Inflammatory macrophage treated with lipopolysaccharide for 4 hours (primary cell): ENCODE measurements around the gene SDE2.
A peak's percentile ranks its signal among the peaks of the same experiment; 100 is the strongest.
"Not testable (repeated sequence)": the region's sequence is repeated elsewhere in the genome, so short reads cannot be mapped to it uniquely, and the experiment has no call there.

Experiments
- DNase-seq: peaks from one replicate; pipeline ENCODE4 v3.0.0-alpha.2; 2020

The SDE2 gene

DNA sequence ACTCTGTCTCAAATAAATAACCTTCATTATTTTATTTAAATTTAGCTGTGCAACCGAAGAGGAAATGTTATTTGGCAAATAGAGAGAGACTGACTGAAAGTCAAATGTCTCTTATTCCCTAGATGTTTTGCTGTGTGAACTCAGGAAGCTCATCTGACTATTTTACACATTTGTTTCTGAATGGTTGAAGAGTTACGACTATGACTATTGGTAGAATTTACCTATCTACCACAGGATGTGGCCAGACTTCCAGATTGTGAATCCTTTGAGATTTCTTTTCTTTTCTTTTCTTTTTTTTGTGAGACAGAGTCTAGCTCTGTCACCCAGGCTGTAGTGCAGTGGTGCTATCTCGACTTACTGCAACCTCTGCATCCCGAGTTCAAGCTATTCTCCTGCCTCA, 5.3 kb upstream of the SDE2 start:
- DNase-seq: no peak

GRCh38 chr1:226003502-226004170, 4.5 kb upstream of the SDE2 start:
- DNase-seq: peak; percentile 8

DNA sequence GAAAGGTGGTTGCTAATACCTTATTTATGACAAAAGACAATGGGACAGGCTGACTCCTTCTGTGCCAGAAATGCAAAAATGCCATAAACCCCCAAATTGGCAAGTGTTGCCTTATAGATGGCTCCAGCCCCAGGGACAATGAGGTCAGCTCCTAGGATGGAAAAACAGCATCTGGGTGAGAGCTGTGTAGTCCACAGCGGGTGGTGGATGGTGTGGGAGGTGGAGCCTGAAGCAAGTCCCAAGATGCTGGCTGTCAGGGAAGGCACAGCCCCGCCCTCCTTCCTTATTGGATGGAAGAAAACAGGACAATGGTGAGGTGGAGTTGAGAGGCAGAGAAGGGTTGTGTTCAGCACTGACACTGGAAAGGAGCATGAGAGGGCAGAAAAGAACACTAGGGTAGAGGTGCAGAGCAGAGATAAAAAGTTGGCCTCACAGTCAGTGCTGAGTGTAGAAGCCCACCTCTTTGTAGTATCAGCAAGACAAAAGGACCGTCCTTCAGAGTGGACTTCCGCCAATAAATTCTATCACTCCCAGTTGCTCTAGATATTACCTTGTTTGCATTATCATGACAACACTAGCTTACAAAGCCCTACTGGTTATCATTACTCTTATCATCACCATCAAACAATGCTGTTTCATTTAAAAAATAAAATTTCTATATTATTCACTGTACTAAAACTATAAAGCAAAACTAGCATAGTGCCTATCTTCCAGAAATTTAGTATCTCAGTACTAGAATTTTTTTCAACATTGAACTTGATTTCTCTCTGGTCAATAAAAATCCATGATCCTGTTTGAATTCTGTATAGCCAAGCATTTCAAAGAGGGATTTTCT, 3.7 kb upstream of the SDE2 start:
- DNase-seq: peak; percentile 88

DNA sequence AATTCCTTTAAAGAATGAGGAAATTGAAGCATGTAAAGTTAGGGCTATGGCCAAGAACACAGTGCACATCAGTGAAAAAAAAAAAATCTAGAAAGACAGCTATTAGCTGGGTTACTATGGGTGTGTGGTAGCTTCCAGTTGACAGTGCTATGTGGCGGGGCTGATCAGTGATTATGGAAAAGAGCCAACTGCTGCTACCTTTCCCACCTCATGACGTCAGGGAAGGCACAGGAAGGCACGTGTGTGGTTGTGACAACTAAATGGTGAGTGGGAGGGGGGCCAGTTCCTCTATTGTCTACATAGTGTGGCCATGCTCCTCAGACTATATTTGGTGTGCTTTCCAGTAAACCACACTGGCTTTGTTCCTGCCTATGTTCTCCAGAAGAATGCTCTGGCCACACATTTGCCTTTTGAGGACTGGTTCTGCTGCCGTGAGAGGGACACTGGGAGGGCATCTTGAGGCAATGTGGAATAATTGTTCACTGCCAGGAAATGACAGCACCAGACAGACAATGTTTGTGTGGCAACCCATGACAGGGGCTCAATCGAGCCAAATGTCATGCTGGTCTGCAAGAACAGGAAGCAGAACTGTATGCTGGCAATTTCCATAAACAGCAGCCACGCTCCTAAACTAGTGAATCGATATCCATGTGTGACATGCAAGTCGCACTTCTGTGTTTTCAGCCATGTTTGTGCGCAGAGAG, 3.0 kb upstream of the SDE2 start:
- DNase-seq: peak; percentile 96

- DNase-seq: no peak
Measured at GRCh38 chr1:226001088-226001487, 1.9 kb upstream of the SDE2 start.

- DNase-seq: not testable (repeated sequence)
Measured at GRCh38 chr1:226000493-226001081, 1.4 kb upstream of the SDE2 start.

DNA sequence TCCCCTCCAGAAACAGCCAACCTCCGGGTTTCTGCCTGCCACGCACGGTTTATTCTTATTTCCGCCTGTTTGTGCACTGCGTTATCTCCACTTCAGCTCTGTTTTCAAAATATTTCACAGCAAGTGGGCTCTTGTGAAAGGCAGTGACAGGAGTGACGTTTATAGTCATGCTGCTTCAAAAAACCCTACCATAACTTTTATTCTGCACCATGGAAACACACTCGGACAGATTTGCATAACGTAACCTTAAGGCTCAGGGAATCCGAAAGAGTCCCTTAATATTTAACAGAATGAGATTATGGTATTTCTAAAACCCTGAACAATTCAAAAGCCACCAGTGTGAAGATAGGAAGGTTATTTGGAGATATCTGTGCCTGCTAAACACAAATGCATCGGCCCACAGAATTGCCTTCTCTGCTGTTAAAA, 782 bp upstream of the SDE2 start:
- DNase-seq: peak; percentile 94

GRCh38 chr1:225998560-225999226, 450 bp downstream of the SDE2 start:
- peak; percentile 46 for DNase-seq

DNA sequence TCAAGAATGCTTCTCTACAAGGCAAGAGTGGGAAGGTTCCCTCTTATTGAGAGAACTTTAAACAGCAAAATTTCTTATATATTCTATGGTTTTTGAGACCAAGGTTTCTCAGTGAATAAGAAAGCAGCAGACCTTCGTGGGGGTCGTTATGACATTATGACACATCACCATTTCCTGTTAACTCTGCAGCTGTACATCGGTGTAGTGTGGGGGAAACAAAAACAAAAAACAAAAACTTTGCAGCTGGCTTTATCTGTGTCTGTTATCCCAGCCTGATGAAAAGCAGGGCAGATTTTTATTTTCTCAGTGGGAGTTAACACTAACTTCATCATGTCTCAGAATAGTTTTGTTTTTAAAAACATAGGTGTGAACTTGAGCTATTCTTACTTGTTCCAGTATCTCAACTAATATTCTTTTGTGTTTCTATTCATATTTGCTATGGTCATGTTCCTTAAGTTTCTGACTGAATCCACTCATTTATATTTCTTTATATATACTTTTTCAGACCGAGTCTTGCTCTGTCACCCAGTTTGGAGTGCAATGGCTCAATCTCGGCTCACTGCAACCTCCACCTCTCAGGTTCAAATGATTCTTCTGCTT, 2.1 kb downstream of the SDE2 start:
- peak; percentile 24 for DNase-seq

GRCh38 chr1:225995919-225996864, 3.0 kb downstream of the SDE2 start:
- DNase-seq: no peak

DNA sequence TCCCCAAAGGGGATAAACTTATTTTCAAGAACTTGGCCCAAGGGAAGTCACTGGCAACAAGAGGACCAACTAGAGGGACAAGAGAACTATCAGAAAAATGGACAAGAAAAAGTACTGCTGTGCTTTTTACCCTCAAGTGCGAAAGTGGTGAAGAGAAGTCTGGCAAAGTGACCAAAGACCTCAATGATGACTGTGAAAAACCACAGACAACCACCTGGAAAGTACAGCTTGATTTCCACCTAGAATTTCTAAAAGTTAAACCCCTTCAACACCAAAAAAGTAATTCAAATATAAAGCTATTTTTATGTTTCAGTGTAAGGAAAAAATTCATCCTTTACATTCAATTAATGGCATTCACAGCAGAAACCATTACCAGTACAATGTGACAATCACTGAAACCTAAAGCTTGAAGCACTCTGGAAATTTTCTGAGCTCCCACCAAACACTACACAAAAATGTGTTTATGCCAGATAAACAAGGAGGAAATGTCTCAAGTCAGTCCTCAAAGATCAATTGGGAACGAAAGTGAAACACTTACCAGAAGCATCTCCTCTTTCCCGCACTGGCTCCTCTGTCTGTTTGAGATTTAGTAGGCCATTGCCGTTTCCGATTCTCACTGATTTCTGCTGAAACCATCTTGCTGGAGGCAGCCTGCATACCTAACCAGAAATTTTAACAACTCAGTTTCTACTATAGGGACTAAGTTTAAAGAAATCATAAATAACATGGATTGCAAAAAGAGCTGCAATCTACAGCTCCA, 8.3 kb downstream of the SDE2 start:
- no peak for DNase-seq

GRCh38 chr1:225987491-225988316, 11.4 kb downstream of the SDE2 start:
- DNase-seq: peak; percentile 53

DNA sequence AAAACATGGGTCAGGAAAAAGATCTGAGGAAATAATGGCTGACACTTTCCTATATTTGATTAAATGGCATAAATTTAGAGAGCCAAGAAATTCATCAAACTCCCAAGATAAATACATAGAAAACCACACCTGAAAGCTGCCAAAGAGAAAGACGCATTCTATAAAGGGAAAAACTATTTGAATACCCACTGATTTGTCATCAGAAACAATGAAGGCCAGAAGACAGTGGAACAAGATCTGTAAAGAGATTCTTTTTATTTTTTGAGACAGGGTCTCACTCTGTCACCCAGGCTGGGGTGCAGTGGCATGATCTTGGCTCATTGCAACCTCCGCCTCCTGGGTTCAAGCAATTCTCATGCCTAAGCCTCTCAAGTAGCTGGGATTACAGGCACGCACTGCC, 17.4 kb downstream of the SDE2 start:
- DNase-seq: no peak

- DNase-seq: peak; percentile 6
Measured at GRCh38 chr1:225980005-225980836, 18.9 kb downstream of the SDE2 start.

- no peak for DNase-seq
Measured at GRCh38 chr1:225979421-225979820, 19.7 kb downstream of the SDE2 start.

- peak; percentile 4 for DNase-seq
Measured at GRCh38 chr1:225977937-225978748, 21.0 kb downstream of the SDE2 start.

DNA sequence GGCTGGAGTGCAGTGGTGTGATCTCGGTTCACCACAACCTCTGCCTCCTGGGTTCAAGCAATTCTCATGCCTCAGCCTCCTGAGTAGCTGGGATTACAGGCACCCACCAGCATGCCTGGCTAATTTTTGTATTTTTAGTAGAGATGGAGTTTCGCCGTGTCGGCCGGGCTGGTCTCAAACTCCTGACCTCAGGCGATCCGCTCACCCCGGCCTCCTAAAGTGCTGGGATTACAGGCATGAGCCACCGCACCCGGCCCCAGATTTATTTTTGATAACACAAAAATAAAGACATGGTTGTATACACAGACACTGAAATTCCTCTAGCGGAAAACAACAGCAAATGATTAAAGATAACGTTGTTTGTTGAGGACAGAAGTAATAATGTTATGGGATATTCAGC, 24.0 kb downstream of the SDE2 start:
- DNase-seq: not testable (repeated sequence)

- no peak for DNase-seq
Measured at GRCh38 chr1:225974454-225974853, 24.7 kb downstream of the SDE2 start.
